H1 (cell line): ENCODE results near the gene SFTPA2. TPM values are rescaled to one million over a fixed set of nuclear protein-coding genes. Genes with fewer than 3 reads are reported as not detected.
A peak's percentile ranks its signal among the peaks of the same experiment; 100 is the strongest.
"Not testable (repeated sequence)": the region's sequence is repeated elsewhere in the genome, so short reads cannot be mapped to it uniquely, and the experiment has no call there.

Experiments used
- CTCF ChIA-PET: fragments of 300-600 bp; sonication (Branson Sonifier 250); formaldehyde crosslinking; loops from one replicate; lab custom pipeline; 2021; ENCODE audit not compliant: partially characterized antibody; lab: Charles Lee
- POLR2A ChIA-PET: fragments of 300-600 bp; sonication (Branson Sonifier 250); formaldehyde crosslinking; loops from one replicate; lab custom pipeline; 2021; ENCODE audit warnings: inconsistent platforms; ENCODE audit not compliant: partially characterized antibody; lab: Charles Lee
- DNase-seq, 2 experiments: peaks; one replicate each; pipeline versions ENCODE4 v3.0.0 to v3.0.0-alpha.2; 2010 to 2022; ENCODE audit warnings: low spot score in 2 of 2, low read depth in 1 of 2, mixed read lengths in 1 of 2
- FAIRE-seq: peaks from 2 replicates; lab custom pipeline; 2011; peaks lifted over from hg19 to GRCh38; lab: Jason Lieb, UNC
- H2AFZ ChIP-seq: 2 replicates; pipeline ENCODE4 v1.8.1; 2012; ENCODE audit warnings: low read length, inconsistent platforms
- H2AK5ac ChIP-seq: 2 replicates; pipeline ENCODE4 v1.6.1; 2013; ENCODE audit warnings: low read depth, low read length
- H2BK120ac ChIP-seq: replicated peaks from 2 replicates; pipeline ENCODE3; 2013; ENCODE audit warnings: low read depth, low read length, inconsistent platforms
- H2BK12ac ChIP-seq: 2 replicates; pipeline ENCODE4 v1.6.1; 2013; ENCODE audit warnings: low read depth, low read length
- H2BK15ac ChIP-seq: 2 replicates; pipeline ENCODE4 v1.6.1; 2013; ENCODE audit warnings: low read length
- H2BK20ac ChIP-seq: 2 replicates; pipeline ENCODE4 v1.6.1; 2013; ENCODE audit warnings: low read length
- H2BK5ac ChIP-seq: 2 replicates; pipeline ENCODE4 v1.6.1; 2013; ENCODE audit warnings: low read depth, low read length
- H3K14ac ChIP-seq: 2 replicates; pipeline ENCODE4 v1.6.1; 2013; ENCODE audit warnings: inconsistent platforms; ENCODE audit not compliant: insufficient read length
- H3K18ac ChIP-seq: 2 replicates; pipeline ENCODE4 v1.6.1; 2013; ENCODE audit warnings: low read length; ENCODE audit errors: extremely low read depth
- H3K23ac ChIP-seq: 2 replicates; pipeline ENCODE4 v1.6.1; 2013; ENCODE audit warnings: inconsistent platforms; ENCODE audit not compliant: insufficient read length
- H3K23me2 ChIP-seq: 2 replicates; pipeline ENCODE4 v1.6.1; 2013; ENCODE audit warnings: low read depth, low read length
- H3K27ac ChIP-seq: 2 replicates; pipeline ENCODE4 v1.6.1; 2011; ENCODE audit warnings: low read depth, low read length, inconsistent platforms
- H3K27me3 ChIP-seq, 4 experiments: replicated peaks in 1 of 4; 1 replicate in 1 of 4; 2 replicates in 3 of 4; pipeline versions ENCODE4 v1.6.1 to v1.8.1; 2011 to 2013; ENCODE audit warnings: low read length in 3 of 4, mild to moderate bottlenecking in 3 of 4, inconsistent platforms in 2 of 4, mixed read lengths in 2 of 4, moderate library complexity in 1 of 4; ENCODE audit not compliant: control insufficient read depth in 3 of 4, insufficient read depth in 3 of 4; ENCODE audit errors: extremely low read depth in 1 of 4
- H3K36me3 ChIP-seq, 4 experiments: 2 replicates each; pipeline versions ENCODE4 v1.6.1 to v1.8.1; 2011 to 2013; ENCODE audit warnings: mild to moderate bottlenecking in 4 of 4, low read length in 3 of 4, moderate library complexity in 2 of 4, control low read depth in 1 of 4, inconsistent platforms in 1 of 4; ENCODE audit not compliant: insufficient read depth in 4 of 4, control insufficient read depth in 2 of 4
- H3K4ac ChIP-seq: replicated peaks from 2 replicates; pipeline ENCODE3; 2013; ENCODE audit warnings: low read length, low read depth, mixed read lengths, inconsistent platforms; ENCODE audit not compliant: insufficient read length
- H3K4me1 ChIP-seq, 4 experiments: replicated peaks in 1 of 4; 1 replicate in 1 of 4; 2 replicates in 3 of 4; pipeline versions ENCODE4 v1.6.1 to v1.8.1; 2011 to 2013; ENCODE audit warnings: low read length in 3 of 4, inconsistent platforms in 2 of 4, mixed read lengths in 1 of 4; ENCODE audit not compliant: insufficient read depth in 4 of 4, control insufficient read depth in 3 of 4
- H3K4me2 ChIP-seq, 2 experiments: 2 replicates each; pipeline versions ENCODE4 v1.6.1 to v1.8.1; 2011 to 2013; ENCODE audit warnings: low read depth in 2 of 2, low read length in 2 of 2, control low read depth in 1 of 2, inconsistent platforms in 1 of 2, mild to moderate bottlenecking in 1 of 2; ENCODE audit not compliant: insufficient read depth in 1 of 2
- H3K4me3 ChIP-seq, 4 experiments: fragments of 200-600, 300-600 bp in 1 of 4; sonication (generic), shearing (Covaris generic), sonication (Bioruptor Twin) in 1 of 4; 2 replicates each; pipeline versions ENCODE4 v1.5.1 to v1.8.1; 2011 to 2016; ENCODE audit warnings: low read length in 4 of 4, low read depth in 3 of 4, control low read depth in 2 of 4, inconsistent platforms in 2 of 4, mild to moderate bottlenecking in 2 of 4, mixed read lengths in 1 of 4, moderate library complexity in 1 of 4; ENCODE audit not compliant: insufficient read depth in 2 of 4; ENCODE audit errors: extremely low read depth in 1 of 4
- H3K56ac ChIP-seq: replicated peaks from 2 replicates; pipeline ENCODE3; 2013; ENCODE audit warnings: low read depth, mild to moderate bottlenecking, mixed read lengths, low read length, inconsistent platforms; ENCODE audit not compliant: insufficient read length
- H3K79me1 ChIP-seq: 2 replicates; pipeline ENCODE4 v1.6.1; 2013; ENCODE audit warnings: low read depth, low read length, control low read depth
- H3K79me2 ChIP-seq, 2 experiments: 2 replicates each; pipeline versions ENCODE4 v1.6.1 to v1.8.1; 2012 to 2013; ENCODE audit warnings: low read length in 2 of 2, mild to moderate bottlenecking in 2 of 2, inconsistent platforms in 1 of 2; ENCODE audit not compliant: insufficient read depth in 2 of 2, control insufficient read depth in 1 of 2
- H3K9ac ChIP-seq, 4 experiments: replicated peaks in 1 of 4; 1 replicate in 1 of 4; 2 replicates in 3 of 4; pipeline versions ENCODE4 v1.6.1 to v1.8.1; 2011 to 2013; ENCODE audit warnings: low read depth in 3 of 4, low read length in 3 of 4, control low read depth in 2 of 4, mild to moderate bottlenecking in 2 of 4, moderate library complexity in 2 of 4, inconsistent platforms in 1 of 4; ENCODE audit errors: extremely low read depth in 1 of 4
- H3K9me3 ChIP-seq, 2 experiments: 2 replicates each; pipeline versions ENCODE4 v1.6.1 to v1.8.1; 2012 to 2013; ENCODE audit warnings: mild to moderate bottlenecking in 2 of 2, moderate library complexity in 2 of 2, control low read depth in 1 of 2, inconsistent platforms in 1 of 2, low read depth in 1 of 2, low read length in 1 of 2, mixed read lengths in 1 of 2; ENCODE audit not compliant: insufficient read depth in 2 of 2
- H4K20me1 ChIP-seq, 2 experiments: replicated peaks in 1 of 2; 2 replicates each; pipeline versions ENCODE3 to v1.8.1; 2011 to 2013; ENCODE audit warnings: inconsistent platforms in 2 of 2, low read length in 2 of 2, mild to moderate bottlenecking in 1 of 2; ENCODE audit not compliant: insufficient read depth in 2 of 2, control insufficient read depth in 1 of 2
- H4K5ac ChIP-seq: 2 replicates; pipeline ENCODE4 v1.6.1; 2013; ENCODE audit warnings: low read length, low read depth, mixed read lengths, inconsistent platforms; ENCODE audit not compliant: insufficient read length
- H4K8ac ChIP-seq: 2 replicates; pipeline ENCODE4 v1.8.0; 2013; ENCODE audit warnings: mild to moderate bottlenecking, moderate library complexity, low read length, inconsistent platforms; ENCODE audit not compliant: insufficient read depth; ENCODE audit errors: extremely low read depth
- H4K91ac ChIP-seq: replicated peaks from 2 replicates; pipeline ENCODE3; 2013; ENCODE audit warnings: low read length, mixed read lengths, inconsistent platforms; ENCODE audit not compliant: insufficient read length
- WGBS, 2 experiments: shearing (Covaris generic) in 1 of 2; methylation state at CpG; one replicate each; pipeline versions ENCODE4 v1.1.6 to v1.1.7; 2013 to 2015; ENCODE audit warnings: low lambda C conversion rate in 2 of 2, mixed read lengths in 2 of 2, inconsistent platforms in 1 of 2, low coverage in 1 of 2, missing lambda C conversion rate in 1 of 2; ENCODE audit not compliant: insufficient replicate concordance in 2 of 2, insufficient coverage in 1 of 2, insufficient read length in 1 of 2; ENCODE audit errors: extremely low coverage in 1 of 2, missing lambda C conversion rate in 1 of 2; 5-methylcytosine and 5-hydroxymethylcytosine counted together
- polyA plus RNA-seq, 7 experiments: library from polyadenylated mRNA; depleted of rRNA in 3 of 7; stranded (reverse) in 5 of 7; unstranded in 2 of 7; fragments of >200 nt in 5 of 7; fragments of 200-250 nt in 2 of 7; gene quantifications; 1 replicate in 5 of 7; 2 replicates in 1 of 7; 4 replicates in 1 of 7; pipeline versions ENCODE4 v1.2.1 to v1.2.3, GENCODE V29; 2011 to 2013; ENCODE audit warnings: missing spikeins in 2 of 7, mixed read lengths in 2 of 7
- total RNA-seq: library from RNA; stranded (reverse); fragmentation: NEBNext Ultra II Directional; extraction: Animal tissue kit (Norgen Biotek cat#: 25700); gene quantifications from 2 replicates; pipeline ENCODE4 v1.2.1, GENCODE V29; 2021

The SFTPA2 gene
- total and polyA plus RNA-seq, 2 of the 8 experiments (the other 6 are each of a cell fraction or from before 2014, with no cell fraction given), result not detected

- H3K79me1 ChIP-seq, H3K4ac ChIP-seq, H2BK15ac ChIP-seq, H4K5ac ChIP-seq, H3K56ac ChIP-seq, H2BK120ac ChIP-seq, H3K18ac ChIP-seq, H4K91ac ChIP-seq, H2BK20ac ChIP-seq, H3K9me3 ChIP-seq, H3K23ac ChIP-seq, H3K36me3 ChIP-seq, H2AK5ac ChIP-seq, H3K79me2 ChIP-seq, DNase-seq, CTCF ChIA-PET, H3K27me3 ChIP-seq, H2BK5ac ChIP-seq, FAIRE-seq, H3K23me2 ChIP-seq, H3K14ac ChIP-seq, H3K9ac ChIP-seq, H3K4me3 ChIP-seq, H3K27ac ChIP-seq, H2AFZ ChIP-seq, H3K4me1 ChIP-seq, H4K8ac ChIP-seq, H2BK12ac ChIP-seq, H3K4me2 ChIP-seq, POLR2A ChIA-PET, H4K20me1 ChIP-seq: not testable (repeated sequence)
- 80% methylated on average over 1 of the region's 4 CpGs; no CpG with 5 or more reads in 1 of the 2 experiments for WGBS, 2 experiments
Measured at GRCh38 chr10:79517567-79517966, 42.6 kb downstream of the SFTPA2 start.

GRCh38 chr10:79516532-79517205, 43.5 kb downstream of the SFTPA2 start:
- POLR2A ChIA-PET, H2BK5ac ChIP-seq, H3K14ac ChIP-seq, H4K8ac ChIP-seq, H3K27ac ChIP-seq, H3K4me1 ChIP-seq, H3K4me2 ChIP-seq, H2BK12ac ChIP-seq, H2BK20ac ChIP-seq, H2BK15ac ChIP-seq, H3K23ac ChIP-seq, H4K20me1 ChIP-seq, CTCF ChIA-PET, H3K36me3 ChIP-seq, H3K18ac ChIP-seq, H3K79me1 ChIP-seq, H3K23me2 ChIP-seq, H3K4me3 ChIP-seq, H2BK120ac ChIP-seq, H3K9ac ChIP-seq, H2AK5ac ChIP-seq, H3K4ac ChIP-seq, H3K9me3 ChIP-seq, H4K5ac ChIP-seq, H3K56ac ChIP-seq, H3K79me2 ChIP-seq, H4K91ac ChIP-seq, DNase-seq, H3K27me3 ChIP-seq, H2AFZ ChIP-seq: not testable (repeated sequence)
- WGBS, 2 experiments, result 89% methylated on average over 5 of the region's 7 CpGs; no CpG with 5 or more reads in 1 of the 2 experiments
- peak; percentile 58 for FAIRE-seq
